Measurements from ENCODE around the gene GUCY2C.
"Not testable (repeated sequence)": the region's sequence is repeated elsewhere in the genome, so short reads cannot be mapped to it uniquely, and the experiment has no call there.

Gene GUCY2C

DNA sequence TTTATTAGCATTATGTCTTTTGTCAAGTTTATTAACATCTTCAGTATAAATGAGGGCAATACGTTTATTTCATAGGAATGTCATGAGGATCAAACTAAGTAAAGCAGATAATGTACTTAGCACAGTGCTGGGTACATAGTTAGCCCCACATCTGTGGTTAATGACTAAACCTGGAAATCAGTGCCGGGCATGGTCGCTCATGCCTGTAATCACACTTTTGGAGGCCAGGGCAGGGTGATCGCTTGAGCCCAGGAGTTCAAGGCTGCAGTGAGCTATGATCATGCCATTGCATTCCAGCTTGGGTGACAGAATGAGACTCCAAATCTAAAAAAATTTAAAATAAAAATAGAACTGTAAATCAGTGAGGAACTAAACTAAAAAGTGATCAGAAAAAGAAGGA, 44.8 kb upstream of the GUCY2C start:
- TF ChIP-seq EZH2 (IDR thresholded peaks at IDR 0.05; ENCODE audit: borderline replicate concordance, low read length) = no peak
- TF ChIP-seq, protein P1, sequence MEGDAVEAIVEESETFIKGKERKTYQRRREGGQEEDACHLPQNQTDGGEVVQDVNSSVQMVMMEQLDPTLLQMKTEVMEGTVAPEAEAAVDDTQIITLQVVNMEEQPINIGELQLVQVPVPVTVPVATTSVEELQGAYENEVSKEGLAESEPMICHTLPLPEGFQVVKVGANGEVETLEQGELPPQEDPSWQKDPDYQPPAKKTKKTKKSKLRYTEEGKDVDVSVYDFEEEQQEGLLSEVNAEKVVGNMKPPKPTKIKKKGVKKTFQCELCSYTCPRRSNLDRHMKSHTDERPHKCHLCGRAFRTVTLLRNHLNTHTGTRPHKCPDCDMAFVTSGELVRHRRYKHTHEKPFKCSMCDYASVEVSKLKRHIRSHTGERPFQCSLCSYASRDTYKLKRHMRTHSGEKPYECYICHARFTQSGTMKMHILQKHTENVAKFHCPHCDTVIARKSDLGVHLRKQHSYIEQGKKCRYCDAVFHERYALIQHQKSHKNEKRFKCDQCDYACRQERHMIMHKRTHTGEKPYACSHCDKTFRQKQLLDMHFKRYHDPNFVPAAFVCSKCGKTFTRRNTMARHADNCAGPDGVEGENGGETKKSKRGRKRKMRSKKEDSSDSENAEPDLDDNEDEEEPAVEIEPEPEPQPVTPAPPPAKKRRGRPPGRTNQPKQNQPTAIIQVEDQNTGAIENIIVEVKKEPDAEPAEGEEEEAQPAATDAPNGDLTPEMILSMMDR (IDR thresholded peaks at IDR 0.05; ENCODE audit: low read length) = no peak
- no peak overlapping the region for H2AFZ ChIP-seq (ENCODE audit: low read length)
- H3K4me1 ChIP-seq (ENCODE audit: insufficient read depth, low read length, severe bottlenecking) = no peaks in the 10 kb centered on the region
- no peaks in the 10 kb centered on the region for H3F3A ChIP-seq (ENCODE audit: insufficient read depth, low read length)
- H3K36me3 ChIP-seq (ENCODE audit: insufficient read depth, low read length) = no peaks in the 10 kb centered on the region
- H4K20me1 ChIP-seq (ENCODE audit: insufficient read depth, low read length) = no peaks in the 10 kb centered on the region
- H3K9ac ChIP-seq (ENCODE audit: low read length) = no peak overlapping the region
- H3K27me3 ChIP-seq (ENCODE audit: insufficient read depth, low read length) = 0 out of 2 replicates have a peak, but pooled peaks cover 3% of the 10 kb centered on the region
- no peaks in the 10 kb centered on the region for H3K9me3 ChIP-seq (ENCODE audit: low read length)
- H3K27ac ChIP-seq (ENCODE audit: low read depth, low read length, poor library complexity, severe bottlenecking) = no peak overlapping the region
- H3K4me2 ChIP-seq (ENCODE audit: low read length) = no peak overlapping the region
- no peak overlapping the region for H3K4me3 ChIP-seq (ENCODE audit: low read depth, low read length, poor library complexity, severe bottlenecking)
- H3K9me2 ChIP-seq (ENCODE audit: low read depth, low read length) = no peaks in the 10 kb centered on the region
- H3K79me2 ChIP-seq (ENCODE audit: insufficient read depth, low read length) = no peaks in the 10 kb centered on the region

DNA sequence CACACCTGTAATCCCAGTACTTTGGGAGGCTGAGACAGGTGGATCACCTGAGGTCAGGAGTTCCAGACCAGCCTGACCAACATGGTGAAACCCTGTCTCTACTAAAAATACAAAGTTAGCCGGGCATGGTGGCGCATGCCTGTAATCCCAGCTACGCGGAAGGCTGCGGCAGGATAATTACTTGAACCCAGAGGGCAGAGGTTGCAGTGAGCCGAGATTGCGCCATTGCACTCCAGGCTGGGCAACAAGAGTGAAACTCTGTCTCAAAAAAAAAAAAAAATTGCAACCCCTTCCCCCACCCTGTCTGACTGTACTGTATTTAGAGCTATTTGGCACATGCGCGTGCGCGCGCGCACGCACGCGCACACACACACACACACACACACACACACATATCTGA, 40.0 kb upstream of the GUCY2C start:
- not testable (repeated sequence) for H3K4me1 ChIP-seq (ENCODE audit: insufficient read depth, low read length, severe bottlenecking); H3K9me2 ChIP-seq (ENCODE audit: low read depth, low read length); H3K27ac ChIP-seq (ENCODE audit: low read depth, low read length, poor library complexity, severe bottlenecking); H3K27me3 ChIP-seq (ENCODE audit: insufficient read depth, low read length); H3K79me2 ChIP-seq (ENCODE audit: insufficient read depth, low read length); H3K4me2 ChIP-seq (ENCODE audit: low read length); H3K36me3 ChIP-seq (ENCODE audit: insufficient read depth, low read length); H3K9ac ChIP-seq (ENCODE audit: low read length); H3F3A ChIP-seq (ENCODE audit: insufficient read depth, low read length); H3K9me3 ChIP-seq (ENCODE audit: low read length); H4K20me1 ChIP-seq (ENCODE audit: insufficient read depth, low read length); H2AFZ ChIP-seq (ENCODE audit: low read length); H3K4me3 ChIP-seq (ENCODE audit: low read depth, low read length, poor library complexity, severe bottlenecking)

DNA sequence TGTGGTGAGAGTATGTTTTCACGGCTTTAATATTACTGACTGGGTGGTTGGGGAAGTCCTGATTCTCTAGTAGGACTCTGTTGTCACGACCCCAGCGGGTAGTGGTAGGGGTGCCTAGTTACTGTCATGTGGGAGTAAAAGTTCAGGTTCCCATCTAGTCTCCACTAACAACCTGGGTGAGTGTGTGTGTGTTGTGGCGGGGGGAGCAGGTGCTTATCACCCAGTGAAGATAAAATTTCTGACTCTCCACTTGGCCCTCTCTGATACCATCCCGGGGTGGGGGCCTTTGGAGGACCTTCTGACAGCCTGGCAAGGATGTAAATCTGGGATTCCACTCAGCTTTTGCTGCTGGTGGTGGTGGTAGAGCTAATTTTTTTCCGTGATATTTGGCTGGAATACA, 35.4 kb upstream of the GUCY2C start:
- Histone ChIP-seq H4K20me1 (ENCODE audit: insufficient read depth, low read length) (no peaks in the 10 kb centered on the region), H3K36me3 (ENCODE audit: insufficient read depth, low read length) (no peaks in the 10 kb centered on the region), H3K9me3 (ENCODE audit: low read length) (peaks cover 9% of the 10 kb centered on the region), H3K9ac (ENCODE audit: low read length) (no peak overlapping the region), H3K4me2 (ENCODE audit: low read length) (no peak overlapping the region), H3F3A (ENCODE audit: insufficient read depth, low read length) (no peaks in the 10 kb centered on the region), H3K79me2 (ENCODE audit: insufficient read depth, low read length) (no peaks in the 10 kb centered on the region), H3K27me3 (ENCODE audit: insufficient read depth, low read length) (no peaks in the 10 kb centered on the region), H2AFZ (ENCODE audit: low read length) (no peak overlapping the region), H3K4me3 (ENCODE audit: low read depth, low read length, poor library complexity, severe bottlenecking) (no peak overlapping the region), H3K27ac (ENCODE audit: low read depth, low read length, poor library complexity, severe bottlenecking) (no peak overlapping the region), H3K9me2 (ENCODE audit: low read depth, low read length) (no peaks in the 10 kb centered on the region), H3K4me1 (ENCODE audit: insufficient read depth, low read length, severe bottlenecking) (no peaks in the 10 kb centered on the region)
- TF ChIP-seq, protein P1 (IDR thresholded peaks at IDR 0.05; ENCODE audit: low read length) = no peak
- no peak for TF ChIP-seq EZH2 (IDR thresholded peaks at IDR 0.05; ENCODE audit: borderline replicate concordance, low read length)

DNA sequence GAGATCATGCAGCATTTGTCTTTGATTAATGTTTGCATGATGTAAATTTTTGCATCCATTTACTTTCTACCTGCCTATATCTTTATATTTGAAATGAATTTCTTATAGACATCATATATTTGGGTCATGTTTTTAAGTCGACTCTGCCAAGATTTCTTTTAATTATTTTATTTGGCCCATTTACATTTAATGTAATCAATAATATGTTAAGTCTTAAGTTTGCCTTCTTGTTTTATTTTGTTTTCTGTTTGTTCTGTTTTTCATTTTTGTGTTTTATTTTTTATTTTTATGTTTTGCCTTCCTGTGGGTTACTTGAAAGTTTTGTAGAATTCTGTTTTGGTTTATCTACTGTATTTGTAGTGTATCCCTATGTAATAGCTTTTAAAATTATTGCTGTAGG, 33.2 kb upstream of the GUCY2C start:
- Histone ChIP-seq H3F3A (ENCODE audit: insufficient read depth, low read length) (no peaks in the 10 kb centered on the region), H3K9ac (ENCODE audit: low read length) (no peak overlapping the region), H4K20me1 (ENCODE audit: insufficient read depth, low read length) (no peaks in the 10 kb centered on the region), H3K27ac (ENCODE audit: low read depth, low read length, poor library complexity, severe bottlenecking) (no peak overlapping the region), H3K4me1 (ENCODE audit: insufficient read depth, low read length, severe bottlenecking) (no peaks in the 10 kb centered on the region), H3K4me2 (ENCODE audit: low read length) (no peak overlapping the region), H3K9me3 (ENCODE audit: low read length) (peaks cover 14% of the 10 kb centered on the region), H3K79me2 (ENCODE audit: insufficient read depth, low read length) (no peaks in the 10 kb centered on the region), H3K4me3 (ENCODE audit: low read depth, low read length, poor library complexity, severe bottlenecking) (no peak overlapping the region), H3K27me3 (ENCODE audit: insufficient read depth, low read length) (no peaks in the 10 kb centered on the region), H3K9me2 (ENCODE audit: low read depth, low read length) (no peaks in the 10 kb centered on the region), H2AFZ (ENCODE audit: low read length) (no peak overlapping the region), H3K36me3 (ENCODE audit: insufficient read depth, low read length) (no peaks in the 10 kb centered on the region)
- no peak for TF ChIP-seq EZH2 (IDR thresholded peaks at IDR 0.05; ENCODE audit: borderline replicate concordance, low read length)
- TF ChIP-seq, protein P1 (IDR thresholded peaks at IDR 0.05; ENCODE audit: low read length) = no peak
